Measurements from ENCODE around the gene PCDHGC3. TPM values are rescaled to one million over a fixed set of nuclear protein-coding genes. Genes with fewer than 3 reads are reported as not detected.
A peak's percentile ranks its signal among the peaks of the same experiment; 100 is the strongest.

The PCDHGC3 gene
- total and polyA plus RNA-seq, 2 experiments from 2014 or later = 12.9 to 13.8 TPM

GRCh38 chr5:141492168-141492885, 16.6 kb downstream of the PCDHGC3 start (continued):
- TF ChIP-seq CREB1 (CRISPR knock-in tag; IDR thresholded peaks at IDR 0.05; ENCODE audit: low read depth) = no peak
- TF ChIP-seq ETS1 (IDR thresholded peaks at IDR 0.05) = peak; percentile 14; the same call in 1 of the 2 replicates

- Histone ChIP-seq H3K27me3 (ENCODE audit: insufficient read depth) (peaks cover 56% of the 10 kb centered on the region), H3K4me2 (peak overlapping the region; percentile 79), H3K9me2 (ENCODE audit: insufficient read depth) (no peaks in the 10 kb centered on the region; the same call in 1 of the 2 replicates), H4K20me1 (replicated peaks; ENCODE audit: insufficient read depth) (no peaks in the 10 kb centered on the region), H3F3A (replicated peaks; ENCODE audit: low read depth) (0 out of 2 replicates have a peak, but pooled peaks cover 10% of the 10 kb centered on the region), H3K36me3 (ENCODE audit: insufficient read depth) (no peaks in the 10 kb centered on the region), H3K27ac (ENCODE audit: low read depth) (no peak overlapping the region), H3K4me1 (ENCODE audit: insufficient read depth) (peaks cover 42% of the 10 kb centered on the region), H3K79me2 (replicated peaks; ENCODE audit: insufficient read depth) (no peaks in the 10 kb centered on the region), H3K4me3 (peak overlapping the region; percentile 51; the same call in 1 of the 2 replicates), H2AFZ (no peak overlapping the region)
- DNase-seq (ENCODE audit: low spot score) (no peak), ATAC-seq (no peak)
- Mint-ChIP-seq H3K27ac (no peak overlapping the region), H3K27me3 (ENCODE audit: insufficient read depth, low read depth, poor library complexity) (peaks cover 62% of the 10 kb centered on the region), H3K36me3 (ENCODE audit: low read depth) (peaks cover 18% of the 10 kb centered on the region), H3K9me3 (no peaks in the 10 kb centered on the region), H3K4me3 (no peak overlapping the region; the same call in 2 of the 3 replicates), H3K4me1 (peaks cover 54% of the 10 kb centered on the region)
- no peak for TF ChIP-seq CREB1 (CRISPR knock-in tag; IDR thresholded peaks at IDR 0.05; ENCODE audit: low read depth)
- no peak for TF ChIP-seq ZNF114 (CRISPR knock-in tag; IDR thresholded peaks at IDR 0.05)
- TF ChIP-seq STAT1 (IDR thresholded peaks at IDR 0.05; ENCODE audit: unreplicated experiment) = no peak
- TF ChIP-seq CTCF (conservative IDR thresholded peaks at IDR 0.05; ENCODE audit: low read depth in 2 of 2) = no peak
- TF ChIP-seq EZH2 (IDR thresholded peaks at IDR 0.05; ENCODE audit: low read depth, unreplicated experiment) = peak; percentile 26
Observed at GRCh38 chr5:141493500-141494422, 18.0 kb downstream of the PCDHGC3 start.
